SW 1271 (cell line): ENCODE data around the gene CLEC4E.
"Not testable (repeated sequence)": the region's sequence is repeated elsewhere in the genome, so short reads cannot be mapped to it uniquely, and the experiment has no call there.

Source experiments
- DNase-seq, 2 experiments: peaks; one replicate each; lab custom pipeline; 2025; lab: John Stamatoyannopoulos, UW

Gene CLEC4E

DNA sequence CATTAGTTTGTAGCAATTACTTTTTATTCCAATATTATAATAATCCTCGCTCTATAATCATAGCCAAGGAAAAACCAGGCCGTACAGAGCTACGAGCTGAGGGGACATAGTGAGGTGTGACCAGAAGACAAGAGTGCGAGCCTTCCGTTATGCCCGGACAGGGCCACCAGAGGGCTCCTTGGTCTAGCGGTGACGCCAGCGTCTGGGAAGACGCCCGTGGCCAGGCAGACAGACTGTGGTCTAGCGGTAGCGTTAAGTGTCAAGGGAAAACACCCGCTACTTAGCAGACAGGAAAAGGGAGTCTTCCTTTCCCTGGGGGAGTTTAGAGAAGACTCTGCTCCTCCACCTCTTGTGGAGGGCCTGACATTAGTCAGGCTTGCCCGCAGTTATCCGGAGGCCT lies 2.9 kb downstream of the CLEC4E start:
- DNase-seq, result not testable (repeated sequence)

DNA sequence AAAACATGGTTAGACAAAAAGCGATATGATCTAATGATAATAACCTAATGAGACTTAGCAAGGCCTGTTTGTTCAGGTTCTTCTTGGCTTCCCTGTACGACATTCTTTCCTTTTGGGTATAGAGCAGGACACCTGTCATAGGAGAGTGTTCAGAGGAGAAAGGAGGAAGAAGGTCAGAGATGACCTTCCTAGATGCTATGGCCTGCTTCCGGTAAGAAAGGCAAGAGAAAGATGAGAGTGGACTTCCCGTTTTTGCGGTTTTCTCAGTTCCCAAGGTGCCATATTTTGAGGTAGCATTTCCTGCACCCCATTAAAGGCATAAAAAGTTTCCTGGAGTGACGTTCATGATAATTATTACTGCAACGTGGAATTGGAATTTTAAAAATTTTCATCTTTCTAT lies 8.7 kb downstream of the CLEC4E start:
- DNase-seq, result no peak

DNA sequence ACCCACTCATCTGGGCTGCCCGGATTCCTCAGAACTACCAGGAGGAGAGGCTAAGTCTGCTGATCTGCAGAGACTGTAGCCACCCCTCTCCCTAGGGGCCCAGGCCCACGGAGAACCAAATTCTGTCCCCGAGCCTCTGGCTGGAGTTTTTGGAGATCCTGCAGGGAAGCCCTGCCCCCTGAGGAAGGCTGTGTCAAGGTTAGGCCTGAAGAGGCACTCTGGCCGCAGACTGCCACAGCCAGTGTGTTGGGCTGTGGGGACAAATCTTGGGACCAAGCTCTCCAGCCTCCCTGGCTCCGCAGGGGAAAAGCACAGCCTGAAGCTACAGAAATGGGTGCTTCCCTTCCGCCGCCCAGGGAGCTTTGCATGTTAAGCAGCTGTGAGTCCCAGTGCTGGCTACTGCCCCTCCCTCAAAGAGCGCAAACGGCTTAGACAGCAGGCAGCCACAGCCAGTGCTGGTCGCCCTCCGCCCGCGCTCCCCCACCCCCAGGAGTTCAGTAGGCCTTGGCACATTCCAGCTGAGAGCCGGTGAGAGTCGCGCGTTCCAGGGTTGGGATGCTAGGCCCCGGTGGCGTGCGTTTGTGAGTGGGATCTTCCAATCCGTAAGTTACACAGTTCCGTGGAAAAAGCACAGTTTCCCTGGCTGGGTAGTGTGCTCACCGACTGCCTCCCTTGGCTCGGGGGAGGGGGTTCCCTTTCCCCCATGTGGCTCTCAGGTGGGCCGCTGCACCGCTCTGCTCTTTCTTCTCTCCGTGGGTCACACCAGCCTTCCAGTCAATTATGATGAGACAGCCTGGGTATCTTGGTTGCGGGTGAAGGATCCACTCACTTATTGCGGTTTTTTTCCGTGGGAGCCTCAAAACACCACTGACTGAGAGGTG lies 13.2 kb downstream of the CLEC4E start:
- no peak for DNase-seq

DNA sequence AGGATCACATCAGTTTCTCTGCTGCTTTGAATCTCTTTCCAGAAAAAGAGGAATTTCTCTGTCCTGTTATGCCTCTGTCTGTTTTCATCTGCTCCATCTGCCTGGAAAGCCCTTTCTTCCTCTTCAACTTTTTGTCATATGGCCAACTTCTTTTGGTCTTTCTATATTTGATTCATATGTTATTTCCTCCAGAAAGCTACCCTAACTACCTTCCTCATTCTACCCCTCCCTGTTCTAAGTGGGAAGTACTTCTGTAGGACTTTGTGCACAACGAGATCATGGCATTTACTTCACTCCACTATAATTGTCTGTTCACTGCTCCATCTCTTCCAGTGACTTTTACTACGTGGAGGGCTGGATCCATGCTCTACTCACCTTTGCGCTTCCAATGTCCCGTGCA lies 21.5 kb downstream of the CLEC4E start:
- DNase-seq, result no peak

DNA sequence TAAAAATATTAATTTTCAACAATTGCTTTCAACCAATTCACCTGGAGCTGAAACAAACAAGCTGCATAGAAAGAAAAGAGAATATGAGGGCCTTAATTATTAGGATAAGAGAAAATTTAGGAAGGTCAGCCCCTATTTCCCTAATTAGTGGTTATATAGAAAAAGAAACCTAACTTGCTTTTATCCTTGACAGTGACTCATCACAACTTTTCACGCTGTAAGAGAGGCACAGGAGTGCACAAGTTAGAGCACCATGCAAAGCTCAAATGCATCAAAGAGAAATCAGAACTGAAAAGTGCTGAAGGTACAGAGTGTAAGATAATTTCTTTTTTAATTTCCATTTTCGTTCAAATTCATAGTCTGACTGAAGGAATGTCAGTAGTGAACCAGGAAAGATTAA lies 22.7 kb downstream of the CLEC4E start:
- DNase-seq, result no peak

DNA sequence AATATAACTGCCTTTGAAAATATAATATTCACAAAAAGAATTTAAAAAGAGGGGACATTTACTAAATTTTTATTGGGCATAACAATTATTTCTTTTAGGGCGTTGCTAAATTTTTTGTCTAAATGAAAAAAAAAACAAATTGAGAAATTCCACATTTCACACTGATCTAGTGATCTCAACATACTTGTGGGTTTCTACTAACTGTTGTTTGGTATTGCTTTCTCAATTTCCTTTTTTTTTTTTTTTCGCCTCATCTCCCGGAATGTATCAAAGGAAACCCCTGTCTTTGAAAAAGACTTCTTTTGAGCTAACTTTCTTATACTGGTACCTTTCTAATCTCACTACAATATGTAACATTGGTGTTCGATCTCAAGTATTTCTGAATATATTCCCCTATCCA lies 27.4 kb downstream of the CLEC4E start, which contains the start of gene CLEC4D:
TSS of gene CLEC4D (plus strand) at position 248 of the 400 bp plus-strand sequence. CDS start 230 bp downstream, outside the sequence.
- DNase-seq, result no peak

DNA sequence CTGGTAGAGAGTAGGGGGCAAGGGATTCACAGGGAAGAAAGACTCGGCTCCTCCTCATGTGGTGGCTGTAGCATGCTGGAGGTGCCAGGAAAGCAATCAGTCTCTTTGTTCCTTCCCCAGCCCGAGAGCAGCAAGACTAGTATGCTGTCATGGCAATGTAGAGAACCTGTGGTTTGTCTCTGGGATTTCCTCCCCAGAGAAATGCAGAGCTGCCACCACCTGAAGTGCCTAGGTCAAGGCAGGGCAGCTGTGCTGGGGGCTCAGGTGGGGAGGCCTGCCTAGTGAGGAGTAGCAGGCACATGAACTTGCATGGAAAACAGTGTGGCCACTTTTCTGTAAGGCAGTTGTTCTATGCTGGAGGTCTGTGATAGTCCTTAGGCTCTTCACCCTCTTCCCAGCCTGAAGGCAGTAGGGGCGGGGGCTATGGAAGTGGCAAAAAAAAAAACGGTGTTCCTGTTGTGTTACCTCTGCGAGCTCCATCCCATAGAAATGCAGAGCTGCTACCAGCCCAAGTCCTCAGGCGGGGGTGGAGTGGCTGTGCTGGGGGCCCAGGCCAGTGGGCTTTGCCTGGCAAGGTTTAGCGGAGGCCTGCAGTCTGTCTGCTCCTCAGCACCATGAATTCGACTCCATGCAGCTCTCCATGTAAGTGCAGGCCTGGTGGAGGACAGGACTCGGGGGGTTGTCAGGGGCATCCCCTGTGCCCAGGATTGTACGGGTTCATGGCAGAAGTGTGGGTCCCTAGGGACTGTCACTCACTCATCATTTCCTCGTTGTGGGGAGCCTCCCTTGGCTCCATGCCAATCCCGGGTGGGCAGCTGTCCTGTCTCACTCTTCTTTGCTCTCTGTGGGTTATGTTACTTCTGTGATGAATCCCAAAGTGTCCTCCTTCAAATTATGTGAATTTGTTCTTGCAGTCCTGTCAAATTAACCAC lies 31.5 kb downstream of the CLEC4E start:
- no peak for DNase-seq

DNA sequence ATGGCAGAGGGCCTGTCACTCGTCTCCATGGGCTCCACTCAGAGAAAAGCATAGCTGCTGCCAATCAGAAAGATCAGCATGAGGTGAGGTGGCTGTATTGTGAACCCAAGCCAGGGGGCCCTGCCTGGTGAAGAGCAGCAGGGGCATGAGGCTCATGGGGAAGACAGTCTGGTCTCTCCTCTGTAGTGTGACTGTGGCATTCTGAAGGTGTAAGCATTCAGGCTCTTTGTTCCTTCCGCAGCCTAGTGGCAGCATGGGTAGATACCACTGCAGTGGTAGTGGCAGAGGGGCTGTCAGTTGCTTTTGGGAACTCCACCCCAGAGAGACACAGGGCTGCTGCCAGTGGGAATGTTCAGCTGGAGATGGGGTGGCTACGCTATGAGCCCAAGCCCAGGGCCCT lies 32.5 kb downstream of the CLEC4E start:
- no peak for DNase-seq

DNA sequence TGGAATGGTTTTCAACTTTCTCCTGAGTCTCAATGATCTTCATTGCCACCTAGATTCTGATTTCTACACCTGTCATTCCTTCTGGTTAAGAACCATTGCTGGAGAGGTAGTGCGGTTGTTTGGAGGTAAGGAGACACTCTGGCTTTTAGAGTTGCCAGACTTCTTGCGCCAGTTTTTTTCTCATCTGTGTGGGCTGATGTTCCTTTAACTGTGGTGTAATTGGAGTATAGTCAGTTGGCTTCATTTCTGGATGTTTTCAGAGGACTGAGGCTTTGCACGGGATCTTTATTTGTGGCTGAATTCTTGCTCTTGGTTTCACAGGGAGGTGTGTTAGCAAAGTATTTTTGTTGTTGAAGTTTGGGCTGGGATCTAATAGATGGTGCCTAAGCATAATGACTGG lies 33.1 kb downstream of the CLEC4E start:
- no peak for DNase-seq

DNA sequence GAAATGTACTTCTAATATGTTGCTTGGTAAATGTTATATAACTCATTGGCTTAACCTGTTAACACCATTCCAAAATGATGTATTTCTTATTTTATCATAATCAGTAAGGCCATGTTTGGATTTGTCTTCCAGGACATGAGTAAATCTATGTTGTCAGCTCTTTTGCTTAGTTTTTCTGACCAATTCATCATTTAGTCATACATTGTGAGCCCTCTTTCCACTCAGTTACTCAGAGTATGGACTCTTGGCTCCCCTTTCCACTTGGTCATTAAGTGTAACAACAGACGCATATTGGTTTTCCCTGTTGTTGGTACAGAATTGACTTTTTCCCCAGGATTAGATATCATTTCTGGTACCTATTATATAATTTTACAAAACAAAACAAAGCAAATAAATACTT lies 36.4 kb downstream of the CLEC4E start:
- DNase-seq, result no peak

DNA sequence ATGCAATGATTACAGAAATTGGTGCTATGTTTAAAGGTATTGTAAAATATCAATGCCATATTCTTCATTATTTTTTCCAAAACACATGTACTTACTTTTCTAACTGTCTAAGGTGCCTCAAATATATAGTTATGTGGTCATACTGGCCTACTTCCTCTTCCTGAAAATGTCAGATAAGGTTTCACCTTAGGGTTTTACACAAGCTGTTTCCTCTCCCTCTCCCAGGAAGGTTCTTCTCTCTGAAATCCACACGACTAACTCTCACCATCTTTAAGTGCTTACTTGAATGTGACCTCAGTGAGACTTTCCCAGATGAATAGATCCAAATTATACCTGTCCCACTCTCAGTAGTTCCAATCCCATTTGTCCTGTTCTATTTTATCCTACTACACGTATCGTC lies 39.0 kb downstream of the CLEC4E start:
- DNase-seq, result no peak

DNA sequence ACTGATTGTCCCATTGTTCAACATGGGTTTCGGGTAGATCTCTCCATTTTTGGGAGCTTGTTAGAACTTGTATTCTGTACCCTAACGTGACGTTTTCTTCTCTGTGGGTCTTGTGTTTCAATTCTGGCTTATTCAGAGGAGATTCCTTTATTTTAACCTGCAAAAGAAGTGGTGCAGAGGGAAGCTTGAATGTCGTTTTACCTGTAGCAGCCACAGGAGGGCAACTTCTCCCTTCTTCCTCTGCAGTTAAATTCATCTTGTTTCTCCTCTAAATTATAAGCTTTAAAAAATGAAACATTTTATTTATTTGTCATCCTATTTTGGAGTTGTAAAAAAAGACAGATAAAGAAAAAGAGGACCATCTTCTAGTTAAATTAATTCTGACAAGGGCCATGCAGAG lies 41.1 kb downstream of the CLEC4E start:
- no peak for DNase-seq

DNA sequence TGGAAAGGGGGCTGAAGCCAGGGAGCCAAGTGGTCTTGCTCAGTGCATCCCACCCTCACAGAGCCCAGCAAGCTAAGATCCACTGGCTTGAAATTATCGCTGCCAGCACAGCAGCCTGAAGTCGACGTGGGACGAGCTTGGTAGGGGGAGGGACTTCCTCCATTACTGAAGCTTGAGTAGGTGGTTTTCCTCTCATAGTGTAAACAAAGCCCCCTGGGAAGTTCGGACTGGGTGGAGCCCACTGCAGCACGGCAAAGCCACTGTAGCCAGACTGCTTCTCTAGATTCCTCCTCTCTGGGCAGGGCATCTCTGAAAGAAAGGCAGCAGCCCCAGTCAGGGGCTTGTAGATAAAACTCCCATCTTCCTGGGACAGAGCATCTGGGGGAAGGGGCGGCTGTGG lies 44.6 kb downstream of the CLEC4E start:
- DNase-seq, result not testable (repeated sequence)

DNA sequence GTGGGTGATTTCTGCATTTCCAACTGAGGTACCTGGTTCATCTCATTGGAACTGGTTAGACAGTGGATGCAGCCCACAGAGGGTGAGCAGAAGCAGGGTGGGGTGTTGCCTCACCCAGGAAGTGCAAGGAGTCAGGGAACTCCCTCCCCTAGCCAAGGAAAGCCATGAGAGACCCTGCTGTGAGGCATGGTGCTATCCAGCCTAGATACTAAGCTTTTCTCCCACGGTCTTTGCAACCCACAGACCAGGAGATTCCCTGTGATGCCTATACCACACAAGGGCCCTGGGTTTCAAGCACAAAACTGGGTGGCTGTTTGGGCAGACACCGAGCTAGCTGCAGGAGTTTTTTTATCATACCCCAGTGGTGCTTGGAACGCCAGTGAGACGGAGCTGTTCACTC lies 45.0 kb downstream of the CLEC4E start:
- not testable (repeated sequence) for DNase-seq

DNA sequence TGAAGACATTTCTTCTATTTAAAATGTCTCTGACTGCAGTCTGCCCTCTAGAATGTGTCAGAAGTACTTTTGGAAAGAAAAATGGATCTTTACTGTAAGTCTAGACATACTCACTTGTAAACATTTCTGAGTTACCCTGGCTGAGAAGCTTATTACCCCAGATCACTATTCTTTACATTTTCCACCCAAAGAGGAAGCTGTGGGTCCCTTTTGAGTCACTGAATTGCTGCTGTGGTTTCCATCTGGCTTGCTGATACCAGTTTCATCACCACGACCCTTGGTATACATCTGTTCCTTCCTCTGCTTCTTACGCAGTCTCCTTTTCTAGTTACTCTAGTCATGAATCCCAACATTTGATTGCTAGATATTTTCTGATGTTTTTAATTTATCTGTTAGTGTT lies 47.6 kb downstream of the CLEC4E start:
- DNase-seq, result no peak

DNA sequence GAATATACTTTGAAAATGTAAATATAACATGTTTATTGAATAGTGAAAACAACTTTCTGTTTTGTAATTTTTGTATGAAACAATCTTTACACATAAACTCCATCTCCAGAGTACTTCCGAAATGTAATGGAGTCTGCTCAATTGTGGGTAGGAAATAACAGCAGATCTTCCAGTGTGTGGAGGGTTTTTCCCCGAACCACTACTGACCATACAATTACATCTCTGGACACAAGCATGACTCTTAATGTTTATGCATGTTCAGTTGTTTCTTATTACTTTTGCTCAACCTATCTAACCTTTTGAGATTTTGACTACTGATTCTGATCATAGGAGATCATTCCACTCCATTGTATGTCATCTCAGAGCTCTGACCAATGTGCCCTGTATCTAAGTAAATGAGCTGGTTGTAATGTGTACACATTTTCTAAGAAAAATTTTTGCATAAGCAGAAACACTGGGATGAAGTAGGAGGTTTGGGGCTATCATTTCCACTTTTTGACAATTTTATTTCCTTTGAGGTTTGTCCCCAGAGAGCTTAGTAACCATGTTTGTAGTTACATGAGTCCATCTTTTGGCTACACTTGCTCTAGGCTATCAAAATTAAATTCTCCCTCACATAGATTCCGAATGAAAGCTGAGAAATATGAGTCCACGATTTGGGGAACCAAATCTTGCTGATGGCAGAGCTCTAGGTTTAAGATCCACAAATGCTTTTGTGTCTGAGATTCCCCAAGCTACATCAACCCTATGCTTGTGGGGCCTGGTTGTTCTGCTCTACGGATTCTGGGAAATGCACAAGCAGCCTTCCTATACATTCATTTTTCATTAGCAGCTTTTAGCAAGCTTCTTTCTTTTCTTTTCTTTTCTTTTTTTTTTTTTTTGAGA lies 48.8 kb downstream of the CLEC4E start:
- no peak for DNase-seq
